HG03378 (cell line): ENCODE data around the gene SPTBN1.
A peak's percentile ranks its signal among the peaks of the same experiment; 100 is the strongest.
"Not testable (repeated sequence)": the region's sequence is repeated elsewhere in the genome, so short reads cannot be mapped to it uniquely, and the experiment has no call there.

Experiments
- ATAC-seq: cut with Tn5 transposase; IDR thresholded peaks from one replicate; pipeline ENCODE4 v1.9.1; 2021; ENCODE audit warnings: mild to moderate bottlenecking, moderate library complexity; ENCODE audit not compliant: unreplicated experiment

Gene SPTBN1

GRCh38 chr2:54499661-54500060 lies 43.5 kb downstream of the SPTBN1 start:
- no peak for ATAC-seq

GRCh38 chr2:54500404-54501205 lies 44.5 kb downstream of the SPTBN1 start:
- no peak for ATAC-seq

GRCh38 chr2:54502731-54503130 lies 46.6 kb downstream of the SPTBN1 start:
- ATAC-seq, result peak; percentile 9

GRCh38 chr2:54503192-54503591 lies 47.1 kb downstream of the SPTBN1 start:
- peak; percentile 54 for ATAC-seq

- no peak for ATAC-seq
Observed at GRCh38 chr2:54503828-54504227, 47.7 kb downstream of the SPTBN1 start.

- no peak for ATAC-seq
Observed at GRCh38 chr2:54504866-54505265, 48.7 kb downstream of the SPTBN1 start.

- no peak for ATAC-seq
Observed at GRCh38 chr2:54508541-54508940, 52.4 kb downstream of the SPTBN1 start.

GRCh38 chr2:54509043-54509442 lies 52.9 kb downstream of the SPTBN1 start:
- not testable (repeated sequence) for ATAC-seq

- ATAC-seq, result no peak
Observed at GRCh38 chr2:54510916-54511315, 54.8 kb downstream of the SPTBN1 start.

GRCh38 chr2:54512183-54512582 lies 56.1 kb downstream of the SPTBN1 start:
- ATAC-seq, result no peak

- no peak for ATAC-seq
Observed at GRCh38 chr2:54512663-54513362, 56.7 kb downstream of the SPTBN1 start.

- ATAC-seq, result no peak
Observed at GRCh38 chr2:54513363-54513715, 57.2 kb downstream of the SPTBN1 start.

- ATAC-seq, result no peak
Observed at GRCh38 chr2:54514822-54515569, 58.9 kb downstream of the SPTBN1 start.

- no peak for ATAC-seq
Observed at GRCh38 chr2:54516842-54517241, 60.7 kb downstream of the SPTBN1 start.

- not testable (repeated sequence) for ATAC-seq
Observed at GRCh38 chr2:54518016-54518415, 61.9 kb downstream of the SPTBN1 start.

- ATAC-seq, result no peak
Observed at GRCh38 chr2:54518430-54518829, 62.3 kb downstream of the SPTBN1 start.

- no peak for ATAC-seq
Observed at GRCh38 chr2:54519841-54520459, 63.8 kb downstream of the SPTBN1 start.

- no peak for ATAC-seq
Observed at GRCh38 chr2:54520687-54521086, 64.6 kb downstream of the SPTBN1 start.

GRCh38 chr2:54522624-54523281 lies 66.6 kb downstream of the SPTBN1 start:
- peak; percentile 83 for ATAC-seq

GRCh38 chr2:54523324-54523959 lies 67.3 kb downstream of the SPTBN1 start:
- ATAC-seq, result no peak
